SU-DHL-6 (cell line): ENCODE measurements around the gene RHOH.

Source experiments
- H2AFZ ChIP-seq: fragments of 200-600 bp; sonication (generic); 2 replicates; pipeline ENCODE4 v1.6.1; 2014; ENCODE audit warnings: low read depth, mild to moderate bottlenecking, moderate library complexity, mixed read lengths, antibody characterized with exemption, low read length; ENCODE audit not compliant: severe bottlenecking
- H3F3A ChIP-seq: fragments of 200-600 bp; shearing (Covaris generic); 2 replicates; pipeline ENCODE4 v1.6.0; 2016; ENCODE audit warnings: antibody characterized with exemption, mild to moderate bottlenecking; ENCODE audit not compliant: insufficient read depth
- H3K27ac ChIP-seq: fragments of 200-600 bp; sonication (generic); 2 replicates; pipeline ENCODE4 v1.5.1; 2016; ENCODE audit warnings: low read depth, mild to moderate bottlenecking, low read length, moderate library complexity, mixed read lengths
- H3K27me3 ChIP-seq: fragments of 200-600 bp; sonication (generic), shearing (Covaris generic); 2 replicates; pipeline ENCODE4 v1.6.0; 2014; ENCODE audit warnings: mild to moderate bottlenecking, low read length
- H3K36me3 ChIP-seq: fragments of 200-600 bp; sonication (generic); 2 replicates; pipeline ENCODE4 v1.6.1; 2014; ENCODE audit warnings: mild to moderate bottlenecking, low read length, mixed read lengths
- H3K4me2 ChIP-seq: fragments of 300-600, 200-600 bp; shearing (Covaris generic), sonication (generic); 2 replicates; pipeline ENCODE4 v1.6.0; 2014; ENCODE audit warnings: low read length, low read depth, mild to moderate bottlenecking; ENCODE audit not compliant: poor library complexity, severe bottlenecking
- H3K4me3 ChIP-seq: fragments of 200-600 bp; sonication (generic); 2 replicates; pipeline ENCODE4 v1.5.1; 2014; ENCODE audit warnings: antibody characterized with exemption, low read length, mild to moderate bottlenecking, mixed read lengths; ENCODE audit not compliant: insufficient read depth, poor library complexity, severe bottlenecking
- H3K79me2 ChIP-seq: fragments of 200-600 bp; sonication (generic); 2 replicates; pipeline ENCODE4 v1.6.1; 2014; ENCODE audit warnings: mild to moderate bottlenecking, low read length, moderate library complexity; ENCODE audit not compliant: insufficient read depth
- H3K9ac ChIP-seq: fragments of 200-600 bp; sonication (generic); 2 replicates; pipeline ENCODE4 v1.7.0; 2014; ENCODE audit warnings: mild to moderate bottlenecking, low read length
- H3K9me2 ChIP-seq: fragments of 200-600 bp; sonication (generic); replicated peaks from 2 replicates; pipeline ENCODE4 v1.6.1; 2014; ENCODE audit warnings: low read length; ENCODE audit not compliant: insufficient read depth
- H3K9me3 ChIP-seq: fragments of 200-600 bp; sonication (generic); 2 replicates; pipeline ENCODE4 v1.6.1; 2014; ENCODE audit warnings: low read length, mixed read lengths; ENCODE audit not compliant: insufficient read depth
- H4K20me1 ChIP-seq: fragments of 200-600 bp; sonication (generic); 2 replicates; pipeline ENCODE4 v1.6.1; 2014; ENCODE audit warnings: low read depth, mild to moderate bottlenecking, antibody characterized with exemption, low read length, moderate library complexity, mixed read lengths
- EZH2phosphoT487 ChIP-seq: fragments of 200-600 bp; sonication (generic), shearing (Covaris generic); conservative IDR thresholded peaks from 2 replicates; pipeline ENCODE4 v1.6.1; 2018; ENCODE audit warnings: mild to moderate bottlenecking, antibody characterized with exemption, low read length, moderate library complexity, mixed read lengths
- TF ChIP-seq, protein P1 (sequence below): fragments of 200-600 bp; sonication (generic); IDR thresholded peaks from one replicate; pipeline ENCODE4 v1.5.1; 2017; ENCODE audit warnings: antibody characterized with exemption, mild to moderate bottlenecking, low read length, moderate library complexity; ENCODE audit not compliant: insufficient read depth, poor library complexity, severe bottlenecking

RHOH gene

DNA sequence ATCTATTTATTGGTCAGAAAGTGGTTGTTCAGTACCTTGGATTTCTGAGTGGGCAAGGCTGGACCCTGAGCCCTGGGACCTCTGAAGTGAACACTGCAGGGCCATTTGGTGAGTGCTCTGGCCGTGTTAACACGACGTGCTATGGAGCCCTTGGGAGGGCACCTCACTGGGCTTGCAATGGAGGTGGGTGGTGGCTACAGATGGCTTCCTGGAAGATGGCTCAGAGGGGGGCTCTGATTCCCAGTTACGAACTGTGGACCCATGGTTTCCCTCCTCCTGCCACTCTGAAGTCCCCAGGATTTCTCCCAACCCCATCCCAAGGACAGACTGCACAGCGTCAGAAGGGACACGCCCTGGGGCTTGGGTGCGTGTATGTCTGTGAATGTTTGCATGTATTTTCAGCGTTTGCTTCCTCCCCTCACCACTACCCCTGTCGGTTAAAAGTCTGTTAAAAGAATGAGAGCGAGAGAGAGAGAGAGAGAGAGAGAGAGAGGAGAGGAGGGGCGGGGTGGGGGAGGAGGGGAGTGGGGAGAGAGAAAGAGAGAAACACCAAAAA lies 3.7 kb upstream of the RHOH start:
- Histone ChIP-seq H3K9me2 (no peaks in the 10 kb centered on the region), H3K36me3 (peaks cover 10% of the 10 kb centered on the region), H3K4me2 (peak overlapping the region; percentile 98), H3K4me3 (peak overlapping the region; percentile 95), H3K27ac (peak overlapping the region; percentile 99), H3K27me3 (no peaks in the 10 kb centered on the region), H3K79me2 (peaks cover 73% of the 10 kb centered on the region), H2AFZ (no peak overlapping the region), H3K9me3 (no peaks in the 10 kb centered on the region), H4K20me1 (no peaks in the 10 kb centered on the region), H3F3A (peaks cover 89% of the 10 kb centered on the region), H3K9ac (peak overlapping the region; percentile 88)
- TF ChIP-seq EZH2phosphoT487: no peak
- TF ChIP-seq, protein P1, sequence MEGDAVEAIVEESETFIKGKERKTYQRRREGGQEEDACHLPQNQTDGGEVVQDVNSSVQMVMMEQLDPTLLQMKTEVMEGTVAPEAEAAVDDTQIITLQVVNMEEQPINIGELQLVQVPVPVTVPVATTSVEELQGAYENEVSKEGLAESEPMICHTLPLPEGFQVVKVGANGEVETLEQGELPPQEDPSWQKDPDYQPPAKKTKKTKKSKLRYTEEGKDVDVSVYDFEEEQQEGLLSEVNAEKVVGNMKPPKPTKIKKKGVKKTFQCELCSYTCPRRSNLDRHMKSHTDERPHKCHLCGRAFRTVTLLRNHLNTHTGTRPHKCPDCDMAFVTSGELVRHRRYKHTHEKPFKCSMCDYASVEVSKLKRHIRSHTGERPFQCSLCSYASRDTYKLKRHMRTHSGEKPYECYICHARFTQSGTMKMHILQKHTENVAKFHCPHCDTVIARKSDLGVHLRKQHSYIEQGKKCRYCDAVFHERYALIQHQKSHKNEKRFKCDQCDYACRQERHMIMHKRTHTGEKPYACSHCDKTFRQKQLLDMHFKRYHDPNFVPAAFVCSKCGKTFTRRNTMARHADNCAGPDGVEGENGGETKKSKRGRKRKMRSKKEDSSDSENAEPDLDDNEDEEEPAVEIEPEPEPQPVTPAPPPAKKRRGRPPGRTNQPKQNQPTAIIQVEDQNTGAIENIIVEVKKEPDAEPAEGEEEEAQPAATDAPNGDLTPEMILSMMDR: no peak

DNA sequence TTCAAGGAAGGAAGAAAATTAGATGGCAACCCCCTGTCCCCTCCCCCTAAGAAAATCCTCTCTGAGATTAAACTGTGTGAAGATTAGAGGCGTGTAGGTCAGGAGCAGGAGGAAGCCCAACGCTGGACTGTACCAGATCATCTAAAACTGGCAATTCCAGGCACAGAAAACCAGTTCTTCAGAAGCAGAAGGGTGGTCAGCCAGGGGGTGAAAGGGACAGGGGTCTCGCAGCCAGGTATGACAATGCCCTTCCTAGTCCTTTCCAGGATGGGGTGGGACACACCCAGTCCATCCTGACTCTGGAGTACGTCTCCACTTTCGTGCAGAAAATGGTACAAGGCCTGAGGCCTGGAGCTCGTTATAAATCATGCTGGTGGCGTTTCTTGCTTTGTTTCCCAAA lies 3.3 kb upstream of the RHOH start:
- Histone ChIP-seq H3F3A (peaks cover 87% of the 10 kb centered on the region), H3K4me3 (peak overlapping the region; percentile 95), H3K36me3 (peaks cover 15% of the 10 kb centered on the region), H3K27me3 (no peaks in the 10 kb centered on the region), H3K27ac (peak overlapping the region; percentile 99), H2AFZ (no peak overlapping the region), H3K4me2 (peak overlapping the region; percentile 98), H3K9me3 (no peaks in the 10 kb centered on the region), H3K79me2 (peaks cover 76% of the 10 kb centered on the region), H3K9ac (peak overlapping the region; percentile 88), H3K9me2 (no peaks in the 10 kb centered on the region), H4K20me1 (no peaks in the 10 kb centered on the region)
- TF ChIP-seq, protein P1: no peak
- TF ChIP-seq EZH2phosphoT487: no peak

- Histone ChIP-seq H3K4me3 (peak overlapping the region; percentile 95), H4K20me1 (no peaks in the 10 kb centered on the region), H3K36me3 (peaks cover 19% of the 10 kb centered on the region), H3K9me2 (no peaks in the 10 kb centered on the region), H3F3A (peaks cover 90% of the 10 kb centered on the region), H3K9ac (peak overlapping the region; percentile 88), H3K9me3 (no peaks in the 10 kb centered on the region), H2AFZ (no peak overlapping the region), H3K4me2 (peak overlapping the region; percentile 98), H3K79me2 (peaks cover 81% of the 10 kb centered on the region), H3K27ac (peak overlapping the region; percentile 99), H3K27me3 (no peaks in the 10 kb centered on the region)
- no peak for TF ChIP-seq EZH2phosphoT487
- TF ChIP-seq, protein P1: no peak
Observed at GRCh38 chr4:40194602-40195161, 2.1 kb upstream of the RHOH start.
